HG02610 (cell line): ENCODE measurements around the gene TPI1.
"Not testable (repeated sequence)": the region's sequence is repeated elsewhere in the genome, so short reads cannot be mapped to it uniquely, and the experiment has no call there.

ENCODE experiments used
- ATAC-seq: cut with Tn5 transposase; IDR thresholded peaks from one replicate; pipeline ENCODE4 v1.9.1; 2021; ENCODE audit warnings: mild to moderate bottlenecking, moderate library complexity; ENCODE audit not compliant: unreplicated experiment

The TPI1 gene

GRCh38 chr12:6890789-6891645, 23.7 kb downstream of the TPI1 start:
- ATAC-seq = peak; percentile 91

- ATAC-seq = no peak
Measured at GRCh38 chr12:6891646-6892001, 24.3 kb downstream of the TPI1 start.

GRCh38 chr12:6892683-6893082, 25.4 kb downstream of the TPI1 start:
- not testable (repeated sequence) for ATAC-seq

GRCh38 chr12:6894321-6894720, 27.0 kb downstream of the TPI1 start:
- ATAC-seq = no peak

GRCh38 chr12:6896846-6897435, 29.6 kb downstream of the TPI1 start:
- no peak for ATAC-seq

GRCh38 chr12:6899427-6899826, 32.1 kb downstream of the TPI1 start:
- no peak for ATAC-seq

DNA sequence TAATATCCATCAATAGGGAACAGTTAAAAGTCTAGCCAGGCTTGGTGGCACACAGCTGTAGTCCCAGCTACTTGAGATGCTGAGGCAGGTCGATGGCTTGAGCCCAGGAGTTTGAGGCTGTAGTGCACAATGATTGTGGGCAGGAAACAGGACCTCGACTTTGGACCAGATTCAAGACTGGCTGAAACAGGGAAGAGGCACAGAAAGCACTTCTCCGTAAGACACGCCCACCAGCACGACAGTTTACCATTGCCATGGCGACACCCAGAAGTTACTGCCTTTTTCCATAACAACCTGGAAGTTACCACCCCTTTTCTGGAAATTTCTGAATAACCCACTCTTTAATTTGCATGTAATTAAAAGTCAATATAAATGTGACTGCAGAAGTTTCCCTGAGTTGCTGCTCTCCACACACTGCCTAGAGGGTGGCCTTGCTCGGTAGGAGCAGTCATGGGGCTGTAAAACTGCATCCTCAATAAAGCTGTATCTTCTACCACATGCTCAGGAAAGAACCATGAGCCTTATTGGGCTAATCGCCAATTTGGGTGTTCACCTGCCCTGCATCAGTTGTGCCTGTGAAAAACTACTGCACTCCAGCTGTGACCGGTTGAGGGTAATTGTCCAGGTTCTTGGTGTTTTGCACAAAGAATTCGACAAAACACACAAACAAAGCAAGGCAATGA, 32.6 kb downstream of the TPI1 start:
- ATAC-seq = no peak

- ATAC-seq = no peak
Measured at GRCh38 chr12:6902448-6902847, 35.1 kb downstream of the TPI1 start.

- ATAC-seq = no peak
Measured at GRCh38 chr12:6903722-6904121, 36.4 kb downstream of the TPI1 start.

DNA sequence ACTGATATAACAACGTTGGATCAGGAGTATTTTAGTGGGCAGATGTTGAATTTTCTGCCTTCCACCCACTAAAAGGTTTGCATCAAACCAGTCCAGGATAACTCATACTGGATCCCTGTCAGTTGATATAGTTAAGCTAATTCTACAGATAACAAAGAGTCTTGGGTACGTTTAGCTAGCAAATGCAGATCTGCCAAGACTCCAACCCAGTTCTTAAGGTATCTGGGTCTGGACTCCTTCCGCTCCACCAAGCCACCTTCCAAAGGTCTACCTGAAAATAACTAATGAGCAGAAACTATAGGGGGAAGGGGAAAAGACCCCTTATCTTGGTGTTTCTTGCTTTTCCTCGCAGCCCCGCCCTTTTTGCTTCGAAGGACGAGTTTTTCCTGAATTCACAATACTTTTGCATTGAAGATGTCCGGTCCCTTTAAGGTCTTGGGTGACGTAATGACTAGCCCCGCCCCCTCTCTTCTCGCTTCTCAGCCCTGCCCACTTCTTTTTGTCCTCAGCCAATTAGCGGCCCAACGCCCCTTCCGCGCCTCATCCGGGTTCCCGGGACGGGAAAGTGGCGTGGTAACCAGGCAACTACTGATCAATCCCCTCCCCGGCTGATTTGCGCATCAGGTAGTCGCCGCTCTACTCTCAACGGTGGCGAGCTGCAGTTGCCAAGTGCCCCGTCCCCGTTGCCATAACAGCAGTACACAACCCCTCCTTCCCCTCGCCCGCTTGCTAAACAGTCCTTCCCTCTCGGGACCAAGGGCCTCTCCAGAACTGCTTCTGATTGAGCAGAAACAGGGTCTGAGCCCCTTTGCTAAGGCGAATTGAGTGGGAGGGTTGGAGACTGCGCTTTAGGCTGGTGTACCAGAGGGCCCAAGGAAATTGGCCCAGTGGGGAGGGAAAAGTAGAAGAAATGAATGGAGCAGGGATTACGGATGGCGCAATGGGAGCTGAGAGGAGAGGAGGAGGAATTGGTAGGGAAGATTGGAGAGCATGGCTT, 37.2 kb downstream of the TPI1 start, which contains the start of gene LRRC23:
Gene LRRC23, plus strand, starts transcription at position 543 of the 997 bp plus-strand sequence. CDS start 812 bp downstream, outside the sequence.
- peak; percentile 89 for ATAC-seq

DNA sequence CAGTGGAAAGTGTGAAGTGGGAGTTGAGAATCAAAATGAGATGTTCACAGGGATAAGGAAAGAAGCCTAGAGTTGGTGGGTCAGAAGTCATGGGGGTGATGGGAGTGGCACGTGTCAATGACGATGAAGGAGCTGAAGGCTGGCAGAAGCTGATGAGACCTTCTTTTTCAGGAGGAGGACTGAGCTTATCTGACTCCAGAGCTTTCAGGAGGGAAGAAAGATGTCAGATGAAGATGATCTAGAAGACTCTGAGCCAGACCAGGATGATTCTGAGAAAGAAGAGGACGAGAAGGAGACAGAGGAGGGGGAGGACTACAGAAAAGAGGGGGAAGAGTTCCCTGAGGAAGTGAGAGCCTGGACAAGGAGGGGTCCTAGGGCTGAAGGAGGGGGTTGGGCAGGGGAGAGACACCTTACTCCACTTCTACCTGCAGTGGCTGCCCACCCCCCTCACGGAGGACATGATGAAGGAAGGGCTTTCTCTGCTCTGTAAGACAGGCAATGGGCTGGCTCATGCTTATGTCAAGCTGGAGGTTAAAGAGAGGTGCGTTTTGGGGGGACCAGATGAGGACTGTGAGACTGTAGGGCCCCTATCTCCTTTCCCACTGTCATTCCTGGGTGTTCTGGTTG, 38.2 kb downstream of the TPI1 start:
- no peak for ATAC-seq

GRCh38 chr12:6908141-6908540, 40.8 kb downstream of the TPI1 start:
- not testable (repeated sequence) for ATAC-seq

- ATAC-seq = no peak
Measured at GRCh38 chr12:6909421-6910145, 42.3 kb downstream of the TPI1 start.

DNA sequence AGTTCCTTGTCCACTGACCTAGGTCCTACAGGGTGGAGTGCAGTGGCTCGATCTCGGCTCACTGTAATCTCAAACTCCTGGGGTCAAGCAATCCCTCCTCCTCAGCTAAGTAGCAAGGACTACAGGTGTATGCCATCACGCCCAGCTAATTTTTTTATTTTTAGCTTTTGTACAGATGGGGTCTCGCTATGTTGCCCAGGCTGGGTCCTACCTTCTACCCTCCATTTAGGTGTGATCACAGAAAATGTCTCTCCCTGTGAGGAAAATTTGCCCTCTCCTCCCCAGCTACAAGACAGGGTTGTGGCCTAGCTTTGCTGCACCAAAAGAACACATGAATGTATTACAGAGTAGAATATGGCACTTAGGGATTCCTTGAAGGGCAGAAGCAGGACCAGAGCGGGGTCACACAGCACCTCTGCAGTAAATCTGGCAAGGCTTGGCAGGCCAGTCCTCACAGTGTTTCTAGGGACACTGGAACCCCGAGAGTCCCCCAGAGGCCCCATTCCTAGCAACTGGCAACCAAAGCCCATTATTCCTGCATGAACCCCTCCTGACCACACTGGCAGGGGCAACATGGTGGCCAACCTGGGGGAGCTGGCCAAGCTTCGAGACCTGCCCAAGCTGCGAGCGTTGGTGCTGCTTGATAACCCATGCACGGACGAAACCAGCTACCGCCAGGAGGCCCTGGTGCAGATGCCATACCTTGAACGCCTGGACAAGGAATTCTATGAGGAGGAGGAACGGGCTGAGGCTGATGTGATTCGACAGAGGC, 45.0 kb downstream of the TPI1 start:
- no peak for ATAC-seq

GRCh38 chr12:6914246-6914946, 47.1 kb downstream of the TPI1 start, which contains the start of gene ENO2:
Gene ENO2, plus strand, starts transcription at chr12:6914580. Its CDS starts 1,253 bp downstream, at chr12:6915833.
- ATAC-seq = peak; percentile 62

DNA sequence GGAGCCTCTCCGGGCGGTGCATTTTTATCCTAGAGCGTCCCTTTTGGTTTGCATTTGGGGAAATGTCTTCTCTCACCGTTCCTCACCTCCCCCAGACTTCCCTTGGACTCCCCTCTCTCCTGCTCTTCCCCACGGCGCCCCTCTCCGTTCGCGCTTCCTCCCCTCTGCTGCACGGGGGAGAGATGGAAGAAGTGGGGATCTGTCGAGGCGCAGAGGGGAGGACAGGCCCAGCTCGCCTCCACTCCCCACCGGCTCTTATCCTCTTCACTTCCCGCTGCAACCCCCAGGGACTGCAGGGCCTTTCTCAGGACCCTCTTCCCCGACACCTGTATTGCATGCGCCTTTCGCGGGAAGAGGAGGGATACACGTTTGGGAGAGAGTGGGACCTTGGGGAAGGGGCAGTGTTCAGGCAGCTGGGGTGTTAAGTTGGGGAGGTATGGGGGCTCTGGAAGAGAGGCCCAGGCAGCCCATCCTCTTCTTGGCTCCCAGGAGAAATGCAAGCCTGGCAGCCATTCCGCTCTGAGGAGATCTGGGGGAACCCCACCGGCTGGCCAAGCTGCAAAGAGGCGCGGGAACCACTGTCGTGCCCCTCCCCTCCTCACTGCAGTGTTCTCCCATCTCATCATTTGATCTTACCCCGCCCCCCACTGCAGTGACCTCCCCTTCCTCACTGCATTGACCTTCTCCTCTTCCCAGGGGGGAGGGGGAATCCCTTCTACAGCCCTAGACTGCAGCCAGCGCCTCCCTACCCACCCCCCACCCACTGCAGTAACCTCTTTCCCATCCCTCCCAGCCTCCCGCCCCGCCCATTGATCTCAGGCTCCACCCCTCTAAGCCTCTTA, 47.8 kb downstream of the TPI1 start:
- ATAC-seq = no peak

DNA sequence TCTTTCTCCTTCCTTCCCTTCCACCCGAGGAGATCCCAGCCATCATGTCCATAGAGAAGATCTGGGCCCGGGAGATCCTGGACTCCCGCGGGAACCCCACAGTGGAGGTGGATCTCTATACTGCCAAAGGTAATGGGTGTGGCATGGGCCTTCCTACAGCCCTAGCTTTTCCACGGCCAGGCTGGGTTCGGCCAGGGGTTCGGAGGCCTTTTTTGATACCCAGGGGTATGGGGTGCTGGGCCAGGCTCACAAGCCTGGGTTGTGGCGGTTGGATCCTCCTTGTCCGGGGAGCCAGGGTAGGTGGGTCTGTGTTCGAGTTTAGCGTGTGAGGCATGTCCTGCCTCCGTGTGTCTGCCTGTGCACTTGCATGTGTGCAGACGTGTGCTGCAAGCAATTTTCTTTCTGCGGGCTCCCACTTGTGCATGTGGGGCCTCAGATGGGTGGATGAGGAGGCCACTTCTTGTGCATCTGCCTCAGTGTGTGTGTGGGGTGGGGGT, 48.5 kb downstream of the TPI1 start:
- no peak for ATAC-seq
